Transverse colon (tissue), 4 donors: ENCODE data around the gene PIP5K1B. TPM values are rescaled to one million over a fixed set of nuclear protein-coding genes. Genes with fewer than 3 reads are reported as not detected.

Experiments
- DNase-seq: peaks from one replicate; pipeline ENCODE4 v3.0.0-alpha.2; 2019
- H3K27ac ChIP-seq, 4 donors: fragments of 200-600 bp; sonication (generic); 2 replicates each; pipeline ENCODE4 v1.5.1; 2016 to 2018; ENCODE audit warnings: inconsistent platforms in 4 of 4
- H3K27me3 ChIP-seq: fragments of 200-600 bp; sonication (generic); 2 replicates; pipeline ENCODE4 v1.5.1; 2017; ENCODE audit warnings: inconsistent platforms
- H3K36me3 ChIP-seq, 4 donors: fragments of 200-600 bp; sonication (generic); 2 replicates each; pipeline ENCODE4 v1.5.1; 2017 to 2019; ENCODE audit warnings: inconsistent platforms in 4 of 4
- H3K4me1 ChIP-seq, 4 donors: fragments of 200-600 bp; sonication (generic); 2 replicates each; pipeline ENCODE4 v1.5.1; 2017 to 2020; ENCODE audit warnings: inconsistent platforms in 4 of 4
- H3K4me3 ChIP-seq, 4 donors: fragments of 200-600 bp; sonication (generic); 1 replicate in 1 of 4; 2 replicates in 3 of 4; pipeline versions ENCODE4 v1.5.1 to v1.6.1; 2017 to 2019; ENCODE audit warnings: inconsistent platforms in 4 of 4
- H3K9me3 ChIP-seq, 2 donors: fragments of 200-600 bp; sonication (generic); 2 replicates each; pipeline ENCODE4 v1.5.1; 2017 to 2019; ENCODE audit warnings: inconsistent platforms in 2 of 2
- CTCF ChIP-seq, 5 experiments: fragments of 200-600 bp in 3 of 5; fragments of 450-650 bp in 2 of 5; sonication (generic) in 3 of 5; IDR thresholded peaks; 1 replicate in 2 of 5; 2 replicates in 3 of 5; pipeline ENCODE4 v1.5.1; 2016 to 2017; ENCODE audit warnings: antibody characterized with exemption in 5 of 5, inconsistent platforms in 3 of 5, mild to moderate bottlenecking in 2 of 5, moderate library complexity in 1 of 5
- EP300 ChIP-seq: sonication (generic); formaldehyde crosslinking; IDR thresholded peaks from one replicate; pipeline ENCODE4 v1.6.1; 2017; ENCODE audit warnings: antibody characterized with exemption, low read depth
- POLR2A ChIP-seq: fragments of 450-650 bp; IDR thresholded peaks from one replicate; pipeline ENCODE4 v1.6.1; 2016; ENCODE audit warnings: antibody characterized with exemption, mild to moderate bottlenecking, moderate library complexity
- POLR2AphosphoS5 ChIP-seq, 3 donors: sonication (generic); formaldehyde crosslinking; IDR thresholded peaks; one replicate each; pipeline ENCODE4 v1.6.1; 2016; ENCODE audit warnings: antibody characterized with exemption in 3 of 3
- WGBS, 2 donors: methylation state at CpG; one replicate each; pipeline ENCODE4 v1.1.5; 2018; ENCODE audit warnings: low coverage in 1 of 2; 5-methylcytosine and 5-hydroxymethylcytosine counted together
- in situ Hi-C, 4 donors: fragments of 200-750 bp; cut with MboI; loops; one replicate each; pipeline versions ENCODE4 v1.15.0 to v1.15.1; 2017; ENCODE audit warnings: low sequenced_read_pairs in 3 of 4, low pct_ligation_motif_present in 1 of 4, low pct_unique_long_range_greater_than_20kb in 1 of 4
- intact Hi-C: fragments of 100-400 bp; cut with DNase I; formaldehyde crosslinking; loops from one replicate; pipeline ENCODE4 v1.15.1; 2023; ENCODE audit warnings: low total_unique reads
- total RNA-seq, 4 donors: library from RNA; depleted of rRNA; stranded (reverse); fragments of >200 nt; gene quantifications; one replicate each; pipeline ENCODE4 v1.1.0, GENCODE V29; 2016

The PIP5K1B gene
- total RNA-seq, 4 donors from 2014 or later, result 45.6 to 104 (median 76.0) TPM

GRCh38 chr9:68726489-68726888, 21.4 kb downstream of the PIP5K1B start:
- Histone ChIP-seq H3K27ac (no peak overlapping the region), H3K36me3 (no peaks in the 10 kb centered on the region), H3K4me1 (peaks cover 0 to 21% (median 4%) of the 10 kb centered on the region in 4 donors), H3K27me3 (no peaks in the 10 kb centered on the region), H3K9me3 (no peaks in the 10 kb centered on the region), H3K4me3 (no peak overlapping the region)
- DNase-seq, result no peak
- intact Hi-C loops, result no loop called here
- no peak for TF ChIP-seq POLR2AphosphoS5 (IDR thresholded peaks at IDR 0.05)
- no peak for TF ChIP-seq CTCF (IDR thresholded peaks at IDR 0.05)
- no peak for TF ChIP-seq POLR2A
- no peak for TF ChIP-seq EP300
- in situ Hi-C loops, result no loop called here
- 83 to 93% methylated on average over 5 of the region's 5 CpGs for WGBS, 2 donors

GRCh38 chr9:68727636-68728035, 22.6 kb downstream of the PIP5K1B start:
- WGBS, 2 donors, result 43 to 90% methylated on average over 1 to 2 of the region's 2 CpGs
- intact Hi-C loops, result no loop called here
- no peaks in the 10 kb centered on the region for H3K27me3 ChIP-seq
- no peak for TF ChIP-seq POLR2A
- TF ChIP-seq CTCF (IDR thresholded peaks at IDR 0.05), result no peak
- TF ChIP-seq EP300, result no peak
- no peak for TF ChIP-seq POLR2AphosphoS5 (IDR thresholded peaks at IDR 0.05)
- no peaks in the 10 kb centered on the region for H3K9me3 ChIP-seq
- no peak for DNase-seq
- no peak overlapping the region for H3K4me3 ChIP-seq
- in situ Hi-C loops, result no loop called here
- no peaks in the 10 kb centered on the region for H3K36me3 ChIP-seq
- H3K4me1 ChIP-seq, result peaks cover 0 to 31% (median 7%) of the 10 kb centered on the region in 4 donors
- H3K27ac ChIP-seq, result peak overlapping the region in 1 of 4 donors; percentile 18

- 50 to 83% methylated on average over 1 of the region's 1 CpG for WGBS, 2 donors
- in situ Hi-C loops, result no loop called here
These were observed 23.7 kb downstream of the PIP5K1B start for GRCh38 chr9:68728731-68729130.

GRCh38 chr9:68730570-68731235, 25.7 kb downstream of the PIP5K1B start:
- WGBS, 2 donors, result 49 to 54% methylated on average over 2 of the region's 2 CpGs
- no peaks in the 10 kb centered on the region for H3K9me3 ChIP-seq
- H3K27me3 ChIP-seq, result no peaks in the 10 kb centered on the region
- TF ChIP-seq POLR2AphosphoS5 (IDR thresholded peaks at IDR 0.05) (peak in 1 of 3 donors; percentile 55), CTCF (IDR thresholded peaks at IDR 0.05) (no peak)
- no peaks in the 10 kb centered on the region for H3K36me3 ChIP-seq
- in situ Hi-C loops, result no loop called here
- intact Hi-C loops, result no loop called here
- DNase-seq, result no peak
- H3K4me3 ChIP-seq, result no peak overlapping the region
- H3K4me1 ChIP-seq, result peaks cover 0 to 58% (median 15%) of the 10 kb centered on the region in 4 donors
- H3K27ac ChIP-seq, result peak overlapping the region; percentile 67 to 80 (median 75)

More at GRCh38 chr9:68728731-68729130, 23.7 kb downstream of the PIP5K1B start:
- Histone ChIP-seq H3K27ac (peak overlapping the region in 1 of 4 donors; percentile 80), H3K4me1 (peaks cover 0 to 39% (median 10%) of the 10 kb centered on the region in 4 donors), H3K36me3 (no peaks in the 10 kb centered on the region), H3K27me3 (no peaks in the 10 kb centered on the region), H3K4me3 (no peak overlapping the region), H3K9me3 (no peaks in the 10 kb centered on the region)
- no peak for TF ChIP-seq POLR2AphosphoS5 (IDR thresholded peaks at IDR 0.05)
- intact Hi-C loops, result no loop called here
- no peak for DNase-seq

- DNase-seq, result peak; percentile 71
- Histone ChIP-seq H3K4me1 (peaks cover 2 to 69% (median 21%) of the 10 kb centered on the region in 4 donors), H3K9me3 (no peaks in the 10 kb centered on the region), H3K4me3 (no peak overlapping the region), H3K27me3 (no peaks in the 10 kb centered on the region), H3K27ac (peak overlapping the region; percentile 67 to 80 (median 75)), H3K36me3 (no peaks in the 10 kb centered on the region)
- intact Hi-C loops (no loop called here), in situ Hi-C loops (no loop called here)
- 37 to 49% methylated on average over 2 to 5 of the region's 5 CpGs for WGBS, 2 donors
- TF ChIP-seq POLR2AphosphoS5 (IDR thresholded peaks at IDR 0.05), result peak in 2 of 3 donors; percentile 45 to 71
- TF ChIP-seq EP300, result no peak
- TF ChIP-seq CTCF (IDR thresholded peaks at IDR 0.05), result no peak
- TF ChIP-seq POLR2A, result peak; percentile 53
These were observed 26.8 kb downstream of the PIP5K1B start for GRCh38 chr9:68731857-68732256.
